ENCODE measurements around the gene RAB11A.

Gene RAB11A

GRCh38 chr15:65916664-65917406, 47.5 kb downstream of the RAB11A start:
- peak; percentile 74 for DNase-seq (ENCODE audit: low spot score)
- Histone ChIP-seq H2AK5ac (ENCODE audit: low read depth, low read length) (no peak overlapping the region), H3K4me3 (ENCODE audit: low read length in 2 of 2) (no peak overlapping the region), H3K14ac (ENCODE audit: low read length) (no peak overlapping the region), H3K9ac (ENCODE audit: low read depth, low read length, poor library complexity) (peak overlapping the region; percentile 35), H3K4me2 (ENCODE audit: insufficient read depth, low read length, poor library complexity, severe bottlenecking) (no peak overlapping the region), H2BK12ac (ENCODE audit: low read length) (no peak overlapping the region), H2BK120ac (ENCODE audit: low read depth, low read length) (no peak overlapping the region), H3K79me1 (ENCODE audit: low read depth, low read length) (no peaks in the 10 kb centered on the region), H2BK5ac (ENCODE audit: low read length) (no peak overlapping the region), H3K27me3 (ENCODE audit: control insufficient read depth in 3 of 3, insufficient read depth in 3 of 3, low read depth in 1 of 3, low read length in 3 of 3) (no peaks in the 10 kb centered on the region), H3K27ac (replicated peaks; ENCODE audit: low read length) (no peak overlapping the region), H2BK15ac (ENCODE audit: low read length) (no peak overlapping the region), H3K18ac (ENCODE audit: low read length) (peak overlapping the region; percentile 34), H3K4me1 (ENCODE audit: control insufficient read depth in 2 of 2, insufficient read depth in 1 of 2, low read depth in 1 of 2, low read length in 2 of 2) (peaks cover 7 to 8% of the 10 kb centered on the region in 2 donors), H3K9me3 (replicated peaks in 1 of 2; ENCODE audit: control insufficient read depth in 2 of 2, insufficient read depth in 1 of 2, low read depth in 1 of 2, low read length in 2 of 2) (no peaks in the 10 kb centered on the region), H4K8ac (ENCODE audit: low read depth, low read length) (no peak overlapping the region), H3K36me3 (replicated peaks in 1 of 2; ENCODE audit: control insufficient read depth in 2 of 2, insufficient read depth in 2 of 2, low read length in 2 of 2) (peaks cover 0 to 3% of the 10 kb centered on the region in 2 donors), H2AFZ (ENCODE audit: low read length) (peak overlapping the region; percentile 50), H3K4ac (ENCODE audit: low read length) (no peak overlapping the region), H4K91ac (ENCODE audit: low read depth, low read length, poor library complexity) (no peak overlapping the region), H3K23ac (ENCODE audit: low read depth, low read length, poor library complexity) (no peak overlapping the region)
- WGBS, 2 donors (ENCODE audit: extremely low coverage in 2 of 2, insufficient read length in 2 of 2, insufficient replicate concordance in 1 of 2) = no CpG with 5 or more reads among the region's 16 CpGs

DNA sequence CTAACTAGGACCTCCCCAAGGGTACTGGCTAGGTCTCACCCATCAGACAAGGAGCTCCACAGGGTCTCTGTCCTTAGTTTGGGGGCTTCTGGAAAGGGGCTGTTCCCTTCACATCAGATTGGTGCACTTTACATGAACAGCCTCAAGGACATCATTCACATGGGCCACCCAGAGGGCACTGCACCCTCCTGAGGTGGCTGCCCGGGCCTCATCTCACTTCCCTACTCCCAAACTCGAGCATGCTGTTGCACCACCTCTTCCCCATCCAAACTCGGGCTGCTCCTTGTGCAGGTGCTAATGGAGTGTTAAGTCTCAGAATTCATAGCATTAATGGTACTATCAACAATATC, 48.1 kb downstream of the RAB11A start:
- DNase-seq (ENCODE audit: low spot score) = no peak
- no peak overlapping the region for H4K91ac ChIP-seq (ENCODE audit: low read depth, low read length, poor library complexity)
- H3K4me3 ChIP-seq (ENCODE audit: low read length in 2 of 2) = no peak overlapping the region
- H3K18ac ChIP-seq (ENCODE audit: low read length) = no peak overlapping the region
- no peaks in the 10 kb centered on the region for H3K79me1 ChIP-seq (ENCODE audit: low read depth, low read length)
- no peak overlapping the region for H4K8ac ChIP-seq (ENCODE audit: low read depth, low read length)
- H3K14ac ChIP-seq (ENCODE audit: low read length) = no peak overlapping the region
- no peak overlapping the region for H2AFZ ChIP-seq (ENCODE audit: low read length)
- H3K9ac ChIP-seq (ENCODE audit: low read depth, low read length, poor library complexity) = no peak overlapping the region
- H3K36me3 ChIP-seq (replicated peaks in 1 of 2; ENCODE audit: control insufficient read depth in 2 of 2, insufficient read depth in 2 of 2, low read length in 2 of 2) = no peaks in the 10 kb centered on the region
- no peak overlapping the region for H3K27ac ChIP-seq (replicated peaks; ENCODE audit: low read length)
- H2BK120ac ChIP-seq (ENCODE audit: low read depth, low read length) = no peak overlapping the region
- no peak overlapping the region for H2BK12ac ChIP-seq (ENCODE audit: low read length)
- no peak overlapping the region for H3K4ac ChIP-seq (ENCODE audit: low read length)
- H2AK5ac ChIP-seq (ENCODE audit: low read depth, low read length) = no peak overlapping the region
- H3K4me2 ChIP-seq (ENCODE audit: insufficient read depth, low read length, poor library complexity, severe bottlenecking) = no peak overlapping the region
- H2BK5ac ChIP-seq (ENCODE audit: low read length) = no peak overlapping the region
- no peaks in the 10 kb centered on the region for H3K9me3 ChIP-seq (replicated peaks in 1 of 2; ENCODE audit: control insufficient read depth in 2 of 2, insufficient read depth in 1 of 2, low read depth in 1 of 2, low read length in 2 of 2)
- H3K4me1 ChIP-seq (ENCODE audit: control insufficient read depth in 2 of 2, insufficient read depth in 1 of 2, low read depth in 1 of 2, low read length in 2 of 2) = peaks cover 7 to 8% of the 10 kb centered on the region in 2 donors
- no peak overlapping the region for H2BK15ac ChIP-seq (ENCODE audit: low read length)
- no peaks in the 10 kb centered on the region for H3K27me3 ChIP-seq (ENCODE audit: control insufficient read depth in 3 of 3, insufficient read depth in 3 of 3, low read depth in 1 of 3, low read length in 3 of 3)
- WGBS, 2 donors (ENCODE audit: extremely low coverage in 2 of 2, insufficient read length in 2 of 2, insufficient replicate concordance in 1 of 2) = no CpG with 5 or more reads among the region's 3 CpGs
- H3K23ac ChIP-seq (ENCODE audit: low read depth, low read length, poor library complexity) = no peak overlapping the region

DNA sequence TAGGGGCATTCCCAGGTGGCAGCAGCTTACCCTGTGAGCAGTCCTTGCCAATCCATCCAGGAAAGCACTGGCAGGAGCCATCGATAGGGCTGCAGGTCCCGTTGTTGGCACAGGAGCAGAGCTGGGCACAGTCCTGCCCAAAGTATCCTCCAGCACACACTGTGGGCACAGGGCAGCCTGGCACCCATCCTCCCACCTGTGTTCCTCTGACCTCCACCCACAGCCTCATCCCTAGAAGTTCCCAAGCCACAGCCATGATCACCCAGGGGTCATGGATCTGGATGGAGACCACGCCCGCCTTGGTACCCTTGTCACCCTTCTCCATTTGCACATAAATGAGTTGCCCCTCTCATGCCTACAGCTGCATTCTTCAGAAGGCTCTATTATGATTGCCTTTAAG, 48.6 kb downstream of the RAB11A start:
- WGBS, 2 donors (ENCODE audit: extremely low coverage in 2 of 2, insufficient read length in 2 of 2, insufficient replicate concordance in 1 of 2) = no CpG with 5 or more reads among the region's 4 CpGs
- Histone ChIP-seq H3K79me1 (ENCODE audit: low read depth, low read length) (no peaks in the 10 kb centered on the region), H2BK5ac (ENCODE audit: low read length) (no peak overlapping the region), H3K4me2 (ENCODE audit: insufficient read depth, low read length, poor library complexity, severe bottlenecking) (no peak overlapping the region), H4K8ac (ENCODE audit: low read depth, low read length) (no peak overlapping the region), H3K27ac (replicated peaks; ENCODE audit: low read length) (no peak overlapping the region), H2BK15ac (ENCODE audit: low read length) (no peak overlapping the region), H3K14ac (ENCODE audit: low read length) (no peak overlapping the region), H3K23ac (ENCODE audit: low read depth, low read length, poor library complexity) (no peak overlapping the region), H3K27me3 (ENCODE audit: control insufficient read depth in 3 of 3, insufficient read depth in 3 of 3, low read depth in 1 of 3, low read length in 3 of 3) (no peaks in the 10 kb centered on the region), H2AK5ac (ENCODE audit: low read depth, low read length) (no peak overlapping the region), H3K4ac (ENCODE audit: low read length) (no peak overlapping the region), H3K18ac (ENCODE audit: low read length) (no peak overlapping the region), H2BK120ac (ENCODE audit: low read depth, low read length) (no peak overlapping the region), H3K9ac (ENCODE audit: low read depth, low read length, poor library complexity) (no peak overlapping the region), H2AFZ (ENCODE audit: low read length) (no peak overlapping the region), H2BK12ac (ENCODE audit: low read length) (no peak overlapping the region), H3K36me3 (replicated peaks in 1 of 2; ENCODE audit: control insufficient read depth in 2 of 2, insufficient read depth in 2 of 2, low read length in 2 of 2) (no peaks in the 10 kb centered on the region), H3K4me3 (ENCODE audit: low read length in 2 of 2) (no peak overlapping the region), H3K4me1 (ENCODE audit: control insufficient read depth in 2 of 2, insufficient read depth in 1 of 2, low read depth in 1 of 2, low read length in 2 of 2) (peaks cover 7 to 8% of the 10 kb centered on the region in 2 donors), H3K9me3 (replicated peaks in 1 of 2; ENCODE audit: control insufficient read depth in 2 of 2, insufficient read depth in 1 of 2, low read depth in 1 of 2, low read length in 2 of 2) (no peaks in the 10 kb centered on the region), H4K91ac (ENCODE audit: low read depth, low read length, poor library complexity) (no peak overlapping the region)
- no peak for DNase-seq (ENCODE audit: low spot score)

GRCh38 chr15:65918357-65918920, 49.1 kb downstream of the RAB11A start:
- H3K27me3 ChIP-seq (ENCODE audit: control insufficient read depth in 3 of 3, insufficient read depth in 3 of 3, low read depth in 1 of 3, low read length in 3 of 3) = no peaks in the 10 kb centered on the region
- no CpG with 5 or more reads among the region's 3 CpGs for WGBS, 2 donors (ENCODE audit: extremely low coverage in 2 of 2, insufficient read length in 2 of 2, insufficient replicate concordance in 1 of 2)
- H2BK120ac ChIP-seq (ENCODE audit: low read depth, low read length) = no peak overlapping the region
- no peaks in the 10 kb centered on the region for H3K36me3 ChIP-seq (replicated peaks in 1 of 2; ENCODE audit: control insufficient read depth in 2 of 2, insufficient read depth in 2 of 2, low read length in 2 of 2)
- DNase-seq (ENCODE audit: low spot score) = no peak
- no peak overlapping the region for H3K4ac ChIP-seq (ENCODE audit: low read length)
- no peak overlapping the region for H3K14ac ChIP-seq (ENCODE audit: low read length)
- no peak overlapping the region for H2BK15ac ChIP-seq (ENCODE audit: low read length)
- no peak overlapping the region for H3K27ac ChIP-seq (replicated peaks; ENCODE audit: low read length)
- no peak overlapping the region for H2BK12ac ChIP-seq (ENCODE audit: low read length)
- peaks cover 7 to 8% of the 10 kb centered on the region in 2 donors for H3K4me1 ChIP-seq (ENCODE audit: control insufficient read depth in 2 of 2, insufficient read depth in 1 of 2, low read depth in 1 of 2, low read length in 2 of 2)
- no peaks in the 10 kb centered on the region for H3K79me1 ChIP-seq (ENCODE audit: low read depth, low read length)
- no peaks in the 10 kb centered on the region for H3K9me3 ChIP-seq (replicated peaks in 1 of 2; ENCODE audit: control insufficient read depth in 2 of 2, insufficient read depth in 1 of 2, low read depth in 1 of 2, low read length in 2 of 2)
- no peak overlapping the region for H3K9ac ChIP-seq (ENCODE audit: low read depth, low read length, poor library complexity)
- no peak overlapping the region for H4K91ac ChIP-seq (ENCODE audit: low read depth, low read length, poor library complexity)
- H3K4me2 ChIP-seq (ENCODE audit: insufficient read depth, low read length, poor library complexity, severe bottlenecking) = no peak overlapping the region
- no peak overlapping the region for H2BK5ac ChIP-seq (ENCODE audit: low read length)
- no peak overlapping the region for H3K23ac ChIP-seq (ENCODE audit: low read depth, low read length, poor library complexity)
- no peak overlapping the region for H2AFZ ChIP-seq (ENCODE audit: low read length)
- no peak overlapping the region for H3K4me3 ChIP-seq (ENCODE audit: low read length in 2 of 2)
- H3K18ac ChIP-seq (ENCODE audit: low read length) = no peak overlapping the region
- no peak overlapping the region for H4K8ac ChIP-seq (ENCODE audit: low read depth, low read length)
- H2AK5ac ChIP-seq (ENCODE audit: low read depth, low read length) = no peak overlapping the region
